Measurements from ENCODE around the gene TNRC6B. TPM values are rescaled to one million over a fixed set of nuclear protein-coding genes. Genes with fewer than 3 reads are reported as not detected.

TNRC6B gene
- total and polyA plus RNA-seq, 2 experiments from 2014 or later: 46.9 to 87.8 TPM

DNA sequence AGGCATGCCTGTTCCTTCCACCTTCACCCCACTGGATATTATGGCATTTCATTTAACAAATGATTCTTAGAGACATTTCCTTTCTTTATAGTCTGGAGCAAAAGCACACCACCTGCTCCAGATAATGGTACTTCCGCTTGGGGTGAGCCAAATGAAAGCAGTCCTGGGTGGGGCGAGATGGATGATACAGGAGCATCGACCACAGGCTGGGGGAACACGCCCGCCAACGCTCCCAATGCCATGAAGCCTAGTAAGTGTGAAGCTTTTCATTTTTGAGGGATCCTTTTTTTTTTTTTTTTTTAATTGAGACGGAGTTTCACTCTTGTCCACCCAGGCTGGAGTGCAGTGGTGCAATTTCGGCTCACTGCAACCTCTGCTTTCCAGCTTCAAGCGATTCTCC, 92.3 kb downstream of the TNRC6B start (continued):
- TF ChIP-seq, protein P1, sequence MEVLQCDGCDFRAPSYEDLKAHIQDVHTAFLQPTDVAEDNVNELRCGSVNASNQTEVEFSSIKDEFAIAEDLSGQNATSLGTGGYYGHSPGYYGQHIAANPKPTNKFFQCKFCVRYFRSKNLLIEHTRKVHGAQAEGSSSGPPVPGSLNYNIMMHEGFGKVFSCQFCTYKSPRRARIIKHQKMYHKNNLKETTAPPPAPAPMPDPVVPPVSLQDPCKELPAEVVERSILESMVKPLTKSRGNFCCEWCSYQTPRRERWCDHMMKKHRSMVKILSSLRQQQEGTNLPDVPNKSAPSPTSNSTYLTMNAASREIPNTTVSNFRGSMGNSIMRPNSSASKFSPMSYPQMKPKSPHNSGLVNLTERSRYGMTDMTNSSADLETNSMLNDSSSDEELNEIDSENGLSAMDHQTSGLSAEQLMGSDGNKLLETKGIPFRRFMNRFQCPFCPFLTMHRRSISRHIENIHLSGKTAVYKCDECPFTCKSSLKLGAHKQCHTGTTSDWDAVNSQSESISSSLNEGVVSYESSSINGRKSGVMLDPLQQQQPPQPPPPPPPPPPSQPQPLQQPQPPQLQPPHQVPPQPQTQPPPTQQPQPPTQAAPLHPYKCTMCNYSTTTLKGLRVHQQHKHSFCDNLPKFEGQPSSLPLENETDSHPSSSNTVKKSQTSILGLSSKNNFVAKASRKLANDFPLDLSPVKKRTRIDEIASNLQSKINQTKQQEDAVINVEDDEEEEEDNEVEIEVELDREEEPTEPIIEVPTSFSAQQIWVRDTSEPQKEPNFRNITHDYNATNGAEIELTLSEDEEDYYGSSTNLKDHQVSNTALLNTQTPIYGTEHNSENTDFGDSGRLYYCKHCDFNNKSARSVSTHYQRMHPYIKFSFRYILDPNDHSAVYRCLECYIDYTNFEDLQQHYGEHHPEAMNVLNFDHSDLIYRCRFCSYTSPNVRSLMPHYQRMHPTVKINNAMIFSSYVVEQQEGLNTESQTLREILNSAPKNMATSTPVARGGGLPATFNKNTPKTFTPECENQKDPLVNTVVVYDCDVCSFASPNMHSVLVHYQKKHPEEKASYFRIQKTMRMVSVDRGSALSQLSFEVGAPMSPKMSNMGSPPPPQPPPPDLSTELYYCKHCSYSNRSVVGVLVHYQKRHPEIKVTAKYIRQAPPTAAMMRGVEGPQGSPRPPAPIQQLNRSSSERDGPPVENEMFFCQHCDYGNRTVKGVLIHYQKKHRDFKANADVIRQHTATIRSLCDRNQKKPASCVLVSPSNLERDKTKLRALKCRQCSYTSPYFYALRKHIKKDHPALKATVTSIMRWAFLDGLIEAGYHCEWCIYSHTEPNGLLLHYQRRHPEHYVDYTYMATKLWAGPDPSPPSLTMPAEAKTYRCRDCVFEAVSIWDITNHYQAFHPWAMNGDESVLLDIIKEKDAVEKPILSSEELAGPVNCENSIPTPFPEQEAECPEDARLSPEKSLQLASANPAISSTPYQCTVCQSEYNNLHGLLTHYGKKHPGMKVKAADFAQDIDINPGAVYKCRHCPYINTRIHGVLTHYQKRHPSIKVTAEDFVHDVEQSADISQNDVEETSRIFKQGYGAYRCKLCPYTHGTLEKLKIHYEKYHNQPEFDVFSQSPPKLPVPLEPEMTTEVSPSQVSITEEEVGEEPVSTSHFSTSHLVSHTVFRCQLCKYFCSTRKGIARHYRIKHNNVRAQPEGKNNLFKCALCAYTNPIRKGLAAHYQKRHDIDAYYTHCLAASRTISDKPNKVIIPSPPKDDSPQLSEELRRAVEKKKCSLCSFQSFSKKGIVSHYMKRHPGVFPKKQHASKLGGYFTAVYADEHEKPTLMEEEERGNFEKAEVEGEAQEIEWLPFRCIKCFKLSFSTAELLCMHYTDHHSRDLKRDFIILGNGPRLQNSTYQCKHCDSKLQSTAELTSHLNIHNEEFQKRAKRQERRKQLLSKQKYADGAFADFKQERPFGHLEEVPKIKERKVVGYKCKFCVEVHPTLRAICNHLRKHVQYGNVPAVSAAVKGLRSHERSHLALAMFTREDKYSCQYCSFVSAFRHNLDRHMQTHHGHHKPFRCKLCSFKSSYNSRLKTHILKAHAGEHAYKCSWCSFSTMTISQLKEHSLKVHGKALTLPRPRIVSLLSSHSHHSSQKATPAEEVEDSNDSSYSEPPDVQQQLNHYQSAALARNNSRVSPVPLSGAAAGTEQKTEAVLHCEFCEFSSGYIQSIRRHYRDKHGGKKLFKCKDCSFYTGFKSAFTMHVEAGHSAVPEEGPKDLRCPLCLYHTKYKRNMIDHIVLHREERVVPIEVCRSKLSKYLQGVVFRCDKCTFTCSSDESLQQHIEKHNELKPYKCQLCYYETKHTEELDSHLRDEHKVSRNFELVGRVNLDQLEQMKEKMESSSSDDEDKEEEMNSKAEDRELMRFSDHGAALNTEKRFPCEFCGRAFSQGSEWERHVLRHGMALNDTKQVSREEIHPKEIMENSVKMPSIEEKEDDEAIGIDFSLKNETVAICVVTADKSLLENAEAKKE (CRISPR knock-in tag; IDR thresholded peaks at IDR 0.05): no peak

DNA sequence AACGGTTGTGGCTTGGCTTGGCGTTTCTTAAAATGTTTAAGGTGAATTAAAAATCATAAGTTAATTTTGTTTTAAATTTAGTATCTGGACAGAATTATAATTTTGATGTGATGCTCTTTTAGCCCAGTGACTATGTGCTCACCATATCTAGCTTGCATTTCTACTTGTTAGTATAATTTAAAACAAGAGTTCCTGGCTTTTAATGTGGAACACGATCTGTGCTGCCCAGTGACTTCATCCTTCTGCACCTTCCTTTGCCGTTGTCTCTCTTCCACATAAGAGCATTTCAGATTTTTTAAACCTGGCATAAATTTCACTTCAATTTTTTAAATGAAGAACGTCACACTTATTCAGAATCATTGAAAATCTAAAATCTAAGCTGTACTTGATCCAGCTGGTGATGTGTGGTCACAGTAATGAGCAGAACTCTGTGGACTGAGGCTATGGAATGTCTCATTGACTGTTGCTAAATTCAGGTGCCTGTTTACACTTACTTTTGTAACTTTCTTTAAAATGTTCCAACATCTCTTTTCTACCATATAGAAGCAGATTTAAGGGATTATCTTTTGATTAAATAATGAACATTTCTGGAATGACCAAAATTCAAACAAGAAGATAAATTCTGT, 93.1 kb downstream of the TNRC6B start:
- H3K4me2 ChIP-seq: no peak overlapping the region
- H3K9me3 Mint-ChIP-seq: no peaks in the 10 kb centered on the region
- no peak for DNase-seq (ENCODE audit: low spot score)
- no peak for ATAC-seq
- H3K27ac Mint-ChIP-seq: no peak overlapping the region; the same call in 1 of the 2 replicates
- peaks cover 13% of the 10 kb centered on the region; the same call in 1 of the 2 replicates for H3K36me3 ChIP-seq (ENCODE audit: insufficient read depth)
- peaks cover 4% of the 10 kb centered on the region for H3K27me3 Mint-ChIP-seq (ENCODE audit: insufficient read depth, low read depth, poor library complexity)
- no peak overlapping the region for H3K4me3 Mint-ChIP-seq
- H4K20me1 ChIP-seq (replicated peaks; ENCODE audit: insufficient read depth): peaks cover 12% of the 10 kb centered on the region
- no peak overlapping the region for H3K4me3 ChIP-seq
- no peaks in the 10 kb centered on the region for H3K4me1 ChIP-seq (ENCODE audit: insufficient read depth)
- no peak overlapping the region for H2AFZ ChIP-seq
- no peak overlapping the region; the same call in 1 of the 2 replicates for H3K27ac ChIP-seq (ENCODE audit: low read depth)
- H3K4me1 Mint-ChIP-seq: peaks cover 2% of the 10 kb centered on the region; the same call in 2 of the 3 replicates
- H3K79me2 ChIP-seq (replicated peaks; ENCODE audit: insufficient read depth): peaks cover 33% of the 10 kb centered on the region
- H3K36me3 Mint-ChIP-seq (ENCODE audit: low read depth): peaks cover 60% of the 10 kb centered on the region
- no peaks in the 10 kb centered on the region for H3F3A ChIP-seq (replicated peaks; ENCODE audit: low read depth)
- no peaks in the 10 kb centered on the region for H3K9me2 ChIP-seq (ENCODE audit: insufficient read depth)
- H3K27me3 ChIP-seq (ENCODE audit: insufficient read depth): no peaks in the 10 kb centered on the region
- no peak for TF ChIP-seq CREB1 (CRISPR knock-in tag; IDR thresholded peaks at IDR 0.05; ENCODE audit: low read depth)
- TF ChIP-seq STAT1 (IDR thresholded peaks at IDR 0.05; ENCODE audit: unreplicated experiment): no peak
- TF ChIP-seq, protein P1 (CRISPR knock-in tag; IDR thresholded peaks at IDR 0.05): no peak
- no peak for TF ChIP-seq NANOG (IDR thresholded peaks at IDR 0.05; ENCODE audit: borderline replicate concordance)
- TF ChIP-seq, protein P2, sequence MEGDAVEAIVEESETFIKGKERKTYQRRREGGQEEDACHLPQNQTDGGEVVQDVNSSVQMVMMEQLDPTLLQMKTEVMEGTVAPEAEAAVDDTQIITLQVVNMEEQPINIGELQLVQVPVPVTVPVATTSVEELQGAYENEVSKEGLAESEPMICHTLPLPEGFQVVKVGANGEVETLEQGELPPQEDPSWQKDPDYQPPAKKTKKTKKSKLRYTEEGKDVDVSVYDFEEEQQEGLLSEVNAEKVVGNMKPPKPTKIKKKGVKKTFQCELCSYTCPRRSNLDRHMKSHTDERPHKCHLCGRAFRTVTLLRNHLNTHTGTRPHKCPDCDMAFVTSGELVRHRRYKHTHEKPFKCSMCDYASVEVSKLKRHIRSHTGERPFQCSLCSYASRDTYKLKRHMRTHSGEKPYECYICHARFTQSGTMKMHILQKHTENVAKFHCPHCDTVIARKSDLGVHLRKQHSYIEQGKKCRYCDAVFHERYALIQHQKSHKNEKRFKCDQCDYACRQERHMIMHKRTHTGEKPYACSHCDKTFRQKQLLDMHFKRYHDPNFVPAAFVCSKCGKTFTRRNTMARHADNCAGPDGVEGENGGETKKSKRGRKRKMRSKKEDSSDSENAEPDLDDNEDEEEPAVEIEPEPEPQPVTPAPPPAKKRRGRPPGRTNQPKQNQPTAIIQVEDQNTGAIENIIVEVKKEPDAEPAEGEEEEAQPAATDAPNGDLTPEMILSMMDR (conservative IDR thresholded peaks at IDR 0.05; ENCODE audit: low read depth in 2 of 2): no peak
- TF ChIP-seq EZH2 (IDR thresholded peaks at IDR 0.05; ENCODE audit: low read depth, unreplicated experiment): no peak
- TF ChIP-seq EZH2phosphoT487 (IDR thresholded peaks at IDR 0.05; ENCODE audit: unreplicated experiment): no peak

Data from GM23338 (cell line).